RWPE2 (cell line): Measurements from ENCODE around the gene MAP3K14.

ENCODE experiments used
- ATAC-seq: fragments of 200-7000 bp; cut with Tn5 transposase; 3 replicates; pipeline ENCODE4 v1.9.1; 2021; ENCODE audit warnings: low read depth
- DNase-seq: peaks from one replicate; pipeline ENCODE4 v3.0.0-alpha.2; 2020; ENCODE audit warnings: low spot score
- H3K27ac ChIP-seq: fragments of 450-650 bp; 2 replicates; pipeline ENCODE4 v1.5.1; 2017; ENCODE audit warnings: mild to moderate bottlenecking; ENCODE audit not compliant: poor library complexity, severe bottlenecking
- H3K27me3 ChIP-seq: fragments of 250-450 bp; sonication (Bioruptor Pico); 2 replicates; pipeline ENCODE4 v1.5.1; 2021; ENCODE audit warnings: mild to moderate bottlenecking, moderate library complexity; ENCODE audit not compliant: insufficient read depth, poor library complexity, severe bottlenecking
- H3K36me3 ChIP-seq: fragments of 250-450 bp; sonication (Bioruptor Pico); 2 replicates; pipeline ENCODE4 v1.5.1; 2020; ENCODE audit warnings: low read depth, mild to moderate bottlenecking, moderate library complexity
- H3K4me1 ChIP-seq: fragments of 250-450 bp; sonication (Bioruptor Pico); 2 replicates; pipeline ENCODE4 v1.5.1; 2021; ENCODE audit warnings: mild to moderate bottlenecking, moderate library complexity; ENCODE audit not compliant: insufficient read depth, poor library complexity, severe bottlenecking
- H3K4me3 ChIP-seq: fragments of 250-450 bp; sonication (Bioruptor Pico); 2 replicates; pipeline ENCODE4 v1.5.1; 2021; ENCODE audit warnings: mild to moderate bottlenecking, moderate library complexity; ENCODE audit not compliant: severe bottlenecking
- H3K9me3 ChIP-seq: fragments of 250-450 bp; sonication (Bioruptor Pico); 2 replicates; pipeline ENCODE4 v1.5.1; 2021; ENCODE audit warnings: mild to moderate bottlenecking, moderate library complexity; ENCODE audit not compliant: severe bottlenecking
- CTCF ChIP-seq: fragments of 450-650 bp; IDR thresholded peaks from one replicate; pipeline ENCODE4 v1.5.1; 2017; ENCODE audit warnings: mild to moderate bottlenecking, moderate library complexity; ENCODE audit not compliant: poor library complexity, severe bottlenecking

Gene MAP3K14

GRCh38 chr17:45230410-45230786 is 86.4 kb downstream of the MAP3K14 start:
- no peaks in the 10 kb centered on the region for H3K9me3 ChIP-seq
- no peak for TF ChIP-seq CTCF
- H3K4me3 ChIP-seq, result no peak overlapping the region
- H3K36me3 ChIP-seq, result no peaks in the 10 kb centered on the region
- ATAC-seq (no peak), DNase-seq (peak; percentile 37)
- H3K27me3 ChIP-seq, result no peaks in the 10 kb centered on the region
- H3K27ac ChIP-seq, result peak overlapping the region; percentile 63
- H3K4me1 ChIP-seq, result peaks cover 50% of the 10 kb centered on the region

GRCh38 chr17:45229681-45230409 is 87.0 kb downstream of the MAP3K14 start:
- Histone ChIP-seq H3K27me3 (no peaks in the 10 kb centered on the region), H3K9me3 (no peaks in the 10 kb centered on the region), H3K36me3 (no peaks in the 10 kb centered on the region), H3K4me3 (no peak overlapping the region), H3K27ac (peak overlapping the region; percentile 63), H3K4me1 (peaks cover 56% of the 10 kb centered on the region)
- ATAC-seq, result no peak
- TF ChIP-seq CTCF, result no peak
- DNase-seq, result peak; percentile 49

GRCh38 chr17:45228763-45229539 is 87.9 kb downstream of the MAP3K14 start:
- peak; percentile 90 for DNase-seq
- Histone ChIP-seq H3K36me3 (no peaks in the 10 kb centered on the region), H3K9me3 (no peaks in the 10 kb centered on the region), H3K4me3 (no peak overlapping the region), H3K27ac (peak overlapping the region; percentile 63), H3K4me1 (peaks cover 57% of the 10 kb centered on the region), H3K27me3 (no peaks in the 10 kb centered on the region)
- peak; percentile 74 for ATAC-seq
- no peak for TF ChIP-seq CTCF

- H3K27ac ChIP-seq, result peak overlapping the region; percentile 63
- H3K36me3 ChIP-seq, result no peaks in the 10 kb centered on the region
- no peaks in the 10 kb centered on the region for H3K9me3 ChIP-seq
- H3K4me3 ChIP-seq, result no peak overlapping the region
- peaks cover 58% of the 10 kb centered on the region for H3K4me1 ChIP-seq
- DNase-seq (no peak), ATAC-seq (no peak)
- H3K27me3 ChIP-seq, result no peaks in the 10 kb centered on the region
- no peak for TF ChIP-seq CTCF
Observed at GRCh38 chr17:45227926-45228762, 88.7 kb downstream of the MAP3K14 start.
